Lower lobe of right lung (tissue), 2 donors: Measurements from ENCODE around the gene NEMF. TPM values are rescaled to one million over a fixed set of nuclear protein-coding genes. Genes with fewer than 3 reads are reported as not detected.

Experiments
- ATAC-seq, 2 donors: fragments of 200-7000 bp; cut with Tn5 transposase; one replicate each; pipeline ENCODE4 v1.9.1; 2020 to 2022; ENCODE audit warnings: mild to moderate bottlenecking in 2 of 2, moderate library complexity in 2 of 2
- DNase-seq: peaks from one replicate; pipeline ENCODE4 v3.0.0-alpha.2; 2020
- H3K27ac ChIP-seq: fragments of 200-600 bp; one replicate; pipeline ENCODE4 v1.8.0; 2022
- H3K27me3 ChIP-seq: fragments of 200-600 bp; one replicate; pipeline ENCODE4 v1.8.0; 2022; ENCODE audit warnings: low read depth
- H3K36me3 ChIP-seq: fragments of 200-600 bp; one replicate; pipeline ENCODE4 v1.8.0; 2022; ENCODE audit warnings: mild to moderate bottlenecking
- H3K4me1 ChIP-seq: fragments of 200-600 bp; one replicate; pipeline ENCODE4 v1.8.0; 2022
- H3K4me3 ChIP-seq: fragments of 200-600 bp; one replicate; pipeline ENCODE4 v1.8.0; 2022; ENCODE audit warnings: mild to moderate bottlenecking
- H3K9me3 ChIP-seq: fragments of 200-600 bp; one replicate; pipeline ENCODE4 v1.8.0; 2022
- CTCF ChIP-seq: fragments of 200-600 bp; IDR thresholded peaks from one replicate; pipeline ENCODE4 v1.8.0; 2022; ENCODE audit warnings: antibody characterized with exemption, mild to moderate bottlenecking
- intact Hi-C: fragments of 100-400 bp; cut with DNase I; formaldehyde crosslinking; loops from one replicate; pipeline ENCODE4 v1.11.0; 2022
- total RNA-seq: library from RNA; stranded (reverse); fragmentation: NEBNext Ultra II Directional; extraction: Animal tissue kit (Norgen Biotek cat#: 25700); gene quantifications from one replicate; pipeline ENCODE4 v1.2.1, GENCODE V29; 2021
- donor health status: DM: no; HTN: yes; CAD: no; lungs with severe emphysema.

The NEMF gene
- total RNA-seq, 1 donor from 2014 or later, result 66.1 TPM

- Histone ChIP-seq H3K27me3 (no peaks in the 10 kb centered on the region), H3K36me3 (no peaks in the 10 kb centered on the region), H3K4me1 (peaks cover 18% of the 10 kb centered on the region), H3K27ac (no peak overlapping the region), H3K4me3 (no peak overlapping the region), H3K9me3 (no peaks in the 10 kb centered on the region)
- ATAC-seq (no peak), DNase-seq (no peak)
- intact Hi-C loops, result no loop called here
- TF ChIP-seq CTCF, result no peak
Observed at GRCh38 chr14:49870908-49871307, 18.3 kb upstream of the NEMF start.

DNA sequence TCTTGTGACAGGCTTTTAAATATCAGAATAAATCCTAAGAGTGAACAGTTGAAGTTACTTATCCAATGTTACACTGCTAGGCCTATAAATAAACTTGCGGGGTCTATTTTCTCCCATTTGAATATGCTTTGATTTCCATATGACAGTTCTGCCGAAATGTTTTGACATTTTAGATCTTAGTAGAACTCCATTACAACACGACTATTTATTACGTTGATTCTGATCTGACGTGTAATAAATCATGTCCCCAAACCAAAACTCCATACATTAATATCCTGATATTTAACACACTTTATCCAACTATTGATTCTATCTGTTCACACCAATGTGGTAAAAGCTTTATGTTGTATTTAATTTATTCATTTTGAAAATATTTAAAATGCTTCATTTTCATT lies 16.1 kb upstream of the NEMF start:
- Histone ChIP-seq H3K4me3 (peak overlapping the region; percentile 64), H3K4me1 (peaks cover 39% of the 10 kb centered on the region), H3K27me3 (no peaks in the 10 kb centered on the region), H3K9me3 (no peaks in the 10 kb centered on the region), H3K27ac (peak overlapping the region; percentile 94), H3K36me3 (no peaks in the 10 kb centered on the region)
- intact Hi-C loops, result no loop called here
- DNase-seq (no peak), ATAC-seq (no peak)
- no peak for TF ChIP-seq CTCF

GRCh38 chr14:49867831-49868719 lies 15.5 kb upstream of the NEMF start:
- peaks cover 44% of the 10 kb centered on the region for H3K4me1 ChIP-seq
- H3K36me3 ChIP-seq, result no peaks in the 10 kb centered on the region
- ATAC-seq (peak; percentile 98), DNase-seq (peak; percentile 99)
- intact Hi-C loops, result no loop called here
- peak overlapping the region; percentile 94 for H3K27ac ChIP-seq
- no peaks in the 10 kb centered on the region for H3K9me3 ChIP-seq
- H3K27me3 ChIP-seq, result no peaks in the 10 kb centered on the region
- TF ChIP-seq CTCF, result no peak
- peak overlapping the region; percentile 64 for H3K4me3 ChIP-seq

- Histone ChIP-seq H3K4me1 (peaks cover 54% of the 10 kb centered on the region), H3K36me3 (no peaks in the 10 kb centered on the region), H3K27ac (no peak overlapping the region), H3K27me3 (no peaks in the 10 kb centered on the region), H3K4me3 (no peak overlapping the region), H3K9me3 (no peaks in the 10 kb centered on the region)
- TF ChIP-seq CTCF, result peak; percentile 86
- ATAC-seq (no peak), DNase-seq (peak; percentile 83)
- intact Hi-C loops, result no loop called here
Observed at GRCh38 chr14:49865431-49865859, 12.9 kb upstream of the NEMF start.

DNA sequence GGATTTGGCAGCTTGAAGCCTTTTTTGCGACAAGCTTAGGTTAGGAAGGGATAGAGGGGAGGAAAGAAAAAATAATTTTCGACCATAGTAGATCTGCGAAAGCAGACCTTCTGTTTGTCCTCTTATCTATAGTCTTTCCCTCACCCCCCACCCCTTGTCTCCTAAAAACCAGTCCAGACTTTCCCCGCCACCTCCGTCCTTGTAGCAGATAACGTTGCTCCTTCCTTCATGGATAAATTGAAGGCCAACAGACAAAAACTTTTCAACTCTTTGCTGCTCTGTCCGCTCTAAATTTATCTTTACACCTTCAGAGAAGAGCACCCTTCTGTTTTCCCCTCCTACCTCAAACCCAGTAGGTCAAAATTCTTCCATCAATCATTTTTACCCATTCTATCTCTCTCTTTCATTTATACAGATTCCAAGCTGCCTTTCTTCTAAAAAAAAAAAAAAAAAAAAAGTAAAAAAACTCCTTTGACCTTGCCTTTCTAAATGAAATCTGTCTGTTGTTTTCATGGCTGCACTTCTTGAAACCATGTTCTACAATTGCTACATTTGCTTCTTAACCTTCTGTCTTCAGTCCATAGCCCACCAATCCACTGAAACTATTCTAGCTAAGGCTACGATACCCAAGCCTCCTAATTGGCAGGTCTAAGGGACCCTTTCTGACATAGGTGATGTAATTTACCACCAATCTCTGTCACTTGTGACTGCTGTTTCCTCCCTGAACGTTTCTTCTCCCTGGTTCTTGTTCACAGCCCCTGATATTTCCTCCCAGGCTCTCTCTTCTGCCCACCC lies 11.1 kb upstream of the NEMF start:
- intact Hi-C loops, result loop anchor here (5.0 kb wide), 1 partner anchor 239 kb away; no protein-coding TSS in a partner anchor
- Histone ChIP-seq H3K4me1 (peaks cover 49% of the 10 kb centered on the region), H3K36me3 (no peaks in the 10 kb centered on the region), H3K9me3 (no peaks in the 10 kb centered on the region), H3K27ac (peak overlapping the region; percentile 99), H3K4me3 (peak overlapping the region; percentile 79), H3K27me3 (no peaks in the 10 kb centered on the region)
- no peak for DNase-seq
- no peak for ATAC-seq
- no peak for TF ChIP-seq CTCF
